SU-DHL-6 (cell line): ENCODE results near the gene PDE4D.

ENCODE experiments used
- H2AFZ ChIP-seq: fragments of 200-600 bp; sonication (generic); 2 replicates; pipeline ENCODE4 v1.6.1; 2014; ENCODE audit warnings: low read depth, mild to moderate bottlenecking, moderate library complexity, mixed read lengths, antibody characterized with exemption, low read length; ENCODE audit not compliant: severe bottlenecking
- H3F3A ChIP-seq: fragments of 200-600 bp; shearing (Covaris generic); 2 replicates; pipeline ENCODE4 v1.6.0; 2016; ENCODE audit warnings: antibody characterized with exemption, mild to moderate bottlenecking; ENCODE audit not compliant: insufficient read depth
- H3K27ac ChIP-seq: fragments of 200-600 bp; sonication (generic); 2 replicates; pipeline ENCODE4 v1.5.1; 2016; ENCODE audit warnings: low read depth, mild to moderate bottlenecking, low read length, moderate library complexity, mixed read lengths
- H3K27me3 ChIP-seq: fragments of 200-600 bp; sonication (generic), shearing (Covaris generic); 2 replicates; pipeline ENCODE4 v1.6.0; 2014; ENCODE audit warnings: mild to moderate bottlenecking, low read length
- H3K36me3 ChIP-seq: fragments of 200-600 bp; sonication (generic); 2 replicates; pipeline ENCODE4 v1.6.1; 2014; ENCODE audit warnings: mild to moderate bottlenecking, low read length, mixed read lengths
- H3K4me2 ChIP-seq: fragments of 300-600, 200-600 bp; shearing (Covaris generic), sonication (generic); 2 replicates; pipeline ENCODE4 v1.6.0; 2014; ENCODE audit warnings: low read length, low read depth, mild to moderate bottlenecking; ENCODE audit not compliant: poor library complexity, severe bottlenecking
- H3K4me3 ChIP-seq: fragments of 200-600 bp; sonication (generic); 2 replicates; pipeline ENCODE4 v1.5.1; 2014; ENCODE audit warnings: antibody characterized with exemption, low read length, mild to moderate bottlenecking, mixed read lengths; ENCODE audit not compliant: insufficient read depth, poor library complexity, severe bottlenecking
- H3K79me2 ChIP-seq: fragments of 200-600 bp; sonication (generic); 2 replicates; pipeline ENCODE4 v1.6.1; 2014; ENCODE audit warnings: mild to moderate bottlenecking, low read length, moderate library complexity; ENCODE audit not compliant: insufficient read depth
- H3K9ac ChIP-seq: fragments of 200-600 bp; sonication (generic); 2 replicates; pipeline ENCODE4 v1.7.0; 2014; ENCODE audit warnings: mild to moderate bottlenecking, low read length
- H3K9me2 ChIP-seq: fragments of 200-600 bp; sonication (generic); replicated peaks from 2 replicates; pipeline ENCODE4 v1.6.1; 2014; ENCODE audit warnings: low read length; ENCODE audit not compliant: insufficient read depth
- H3K9me3 ChIP-seq: fragments of 200-600 bp; sonication (generic); 2 replicates; pipeline ENCODE4 v1.6.1; 2014; ENCODE audit warnings: low read length, mixed read lengths; ENCODE audit not compliant: insufficient read depth
- H4K20me1 ChIP-seq: fragments of 200-600 bp; sonication (generic); 2 replicates; pipeline ENCODE4 v1.6.1; 2014; ENCODE audit warnings: low read depth, mild to moderate bottlenecking, antibody characterized with exemption, low read length, moderate library complexity, mixed read lengths
- EZH2phosphoT487 ChIP-seq: fragments of 200-600 bp; sonication (generic), shearing (Covaris generic); conservative IDR thresholded peaks from 2 replicates; pipeline ENCODE4 v1.6.1; 2018; ENCODE audit warnings: mild to moderate bottlenecking, antibody characterized with exemption, low read length, moderate library complexity, mixed read lengths
- TF ChIP-seq, protein P1 (sequence below): fragments of 200-600 bp; sonication (generic); IDR thresholded peaks from one replicate; pipeline ENCODE4 v1.5.1; 2017; ENCODE audit warnings: antibody characterized with exemption, mild to moderate bottlenecking, low read length, moderate library complexity; ENCODE audit not compliant: insufficient read depth, poor library complexity, severe bottlenecking

PDE4D gene

GRCh38 chr5:59823420-59823819 lies 70.1 kb downstream of the PDE4D start:
- Histone ChIP-seq H3K27me3 (no peaks in the 10 kb centered on the region), H3K9me2 (no peaks in the 10 kb centered on the region), H3K36me3 (no peaks in the 10 kb centered on the region), H3K4me2 (no peak overlapping the region), H3K4me3 (no peak overlapping the region), H3K9ac (no peak overlapping the region), H3K79me2 (no peaks in the 10 kb centered on the region), H3F3A (no peaks in the 10 kb centered on the region), H3K27ac (no peak overlapping the region), H2AFZ (no peak overlapping the region), H3K9me3 (no peaks in the 10 kb centered on the region), H4K20me1 (no peaks in the 10 kb centered on the region)
- TF ChIP-seq EZH2phosphoT487 = no peak
- TF ChIP-seq, protein P1, sequence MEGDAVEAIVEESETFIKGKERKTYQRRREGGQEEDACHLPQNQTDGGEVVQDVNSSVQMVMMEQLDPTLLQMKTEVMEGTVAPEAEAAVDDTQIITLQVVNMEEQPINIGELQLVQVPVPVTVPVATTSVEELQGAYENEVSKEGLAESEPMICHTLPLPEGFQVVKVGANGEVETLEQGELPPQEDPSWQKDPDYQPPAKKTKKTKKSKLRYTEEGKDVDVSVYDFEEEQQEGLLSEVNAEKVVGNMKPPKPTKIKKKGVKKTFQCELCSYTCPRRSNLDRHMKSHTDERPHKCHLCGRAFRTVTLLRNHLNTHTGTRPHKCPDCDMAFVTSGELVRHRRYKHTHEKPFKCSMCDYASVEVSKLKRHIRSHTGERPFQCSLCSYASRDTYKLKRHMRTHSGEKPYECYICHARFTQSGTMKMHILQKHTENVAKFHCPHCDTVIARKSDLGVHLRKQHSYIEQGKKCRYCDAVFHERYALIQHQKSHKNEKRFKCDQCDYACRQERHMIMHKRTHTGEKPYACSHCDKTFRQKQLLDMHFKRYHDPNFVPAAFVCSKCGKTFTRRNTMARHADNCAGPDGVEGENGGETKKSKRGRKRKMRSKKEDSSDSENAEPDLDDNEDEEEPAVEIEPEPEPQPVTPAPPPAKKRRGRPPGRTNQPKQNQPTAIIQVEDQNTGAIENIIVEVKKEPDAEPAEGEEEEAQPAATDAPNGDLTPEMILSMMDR = no peak

DNA sequence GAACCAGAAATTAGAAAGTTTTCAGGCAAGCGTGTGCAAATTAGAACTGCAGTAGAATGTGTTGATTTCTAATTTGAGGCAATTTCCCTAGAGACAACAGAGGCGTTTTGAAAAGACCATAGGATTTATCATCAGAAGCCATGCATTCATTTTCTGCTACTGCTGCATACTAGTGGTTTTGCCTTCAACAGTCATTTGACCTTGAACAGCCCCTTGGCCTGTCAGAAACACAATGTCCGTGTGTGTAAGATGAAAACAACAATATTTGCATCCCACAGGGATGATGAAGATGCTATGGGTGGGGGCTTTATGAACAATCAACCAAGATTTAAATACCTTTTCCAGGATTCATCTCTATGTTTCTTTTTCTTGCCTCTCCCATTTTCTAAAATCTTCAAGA lies 73.7 kb downstream of the PDE4D start:
- Histone ChIP-seq H3K4me3 (no peak overlapping the region), H3F3A (no peaks in the 10 kb centered on the region), H3K27me3 (no peaks in the 10 kb centered on the region), H2AFZ (no peak overlapping the region), H3K4me2 (no peak overlapping the region), H3K9me3 (no peaks in the 10 kb centered on the region), H3K27ac (no peak overlapping the region), H4K20me1 (no peaks in the 10 kb centered on the region), H3K79me2 (no peaks in the 10 kb centered on the region), H3K9ac (no peak overlapping the region), H3K9me2 (no peaks in the 10 kb centered on the region), H3K36me3 (no peaks in the 10 kb centered on the region)
- TF ChIP-seq, protein P1 = no peak
- TF ChIP-seq EZH2phosphoT487 = no peak

DNA sequence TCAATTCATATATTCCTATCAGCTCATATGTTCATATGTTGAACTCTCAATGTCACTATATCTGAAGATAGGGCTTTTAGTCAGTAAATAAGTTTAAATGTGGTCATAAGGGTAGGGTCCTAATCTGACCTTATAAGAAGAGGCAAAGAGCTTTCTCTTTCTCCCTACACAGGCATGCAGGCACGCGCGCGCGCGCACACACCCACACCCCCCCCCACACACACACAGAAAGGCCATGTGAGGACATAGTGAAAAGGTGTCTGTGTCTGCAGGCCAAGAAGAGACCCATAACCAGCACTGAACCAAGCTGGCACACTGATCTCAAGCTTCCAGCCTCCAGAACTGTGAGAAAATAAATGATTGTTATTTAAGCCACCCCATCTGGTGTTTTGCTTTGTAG lies 76.0 kb downstream of the PDE4D start:
- no peaks in the 10 kb centered on the region for H3K9me2 ChIP-seq
- no peaks in the 10 kb centered on the region for H3K36me3 ChIP-seq
- no peak overlapping the region for H3K27ac ChIP-seq
- H3K9me3 ChIP-seq = no peaks in the 10 kb centered on the region
- no peak overlapping the region for H3K9ac ChIP-seq
- H3K27me3 ChIP-seq = no peaks in the 10 kb centered on the region
- TF ChIP-seq EZH2phosphoT487 = no peak
- no peak overlapping the region for H2AFZ ChIP-seq
- H3K79me2 ChIP-seq = no peaks in the 10 kb centered on the region
- no peak overlapping the region for H3K4me2 ChIP-seq
- H3F3A ChIP-seq = no peaks in the 10 kb centered on the region
- H4K20me1 ChIP-seq = no peaks in the 10 kb centered on the region
- H3K4me3 ChIP-seq = no peak overlapping the region

DNA sequence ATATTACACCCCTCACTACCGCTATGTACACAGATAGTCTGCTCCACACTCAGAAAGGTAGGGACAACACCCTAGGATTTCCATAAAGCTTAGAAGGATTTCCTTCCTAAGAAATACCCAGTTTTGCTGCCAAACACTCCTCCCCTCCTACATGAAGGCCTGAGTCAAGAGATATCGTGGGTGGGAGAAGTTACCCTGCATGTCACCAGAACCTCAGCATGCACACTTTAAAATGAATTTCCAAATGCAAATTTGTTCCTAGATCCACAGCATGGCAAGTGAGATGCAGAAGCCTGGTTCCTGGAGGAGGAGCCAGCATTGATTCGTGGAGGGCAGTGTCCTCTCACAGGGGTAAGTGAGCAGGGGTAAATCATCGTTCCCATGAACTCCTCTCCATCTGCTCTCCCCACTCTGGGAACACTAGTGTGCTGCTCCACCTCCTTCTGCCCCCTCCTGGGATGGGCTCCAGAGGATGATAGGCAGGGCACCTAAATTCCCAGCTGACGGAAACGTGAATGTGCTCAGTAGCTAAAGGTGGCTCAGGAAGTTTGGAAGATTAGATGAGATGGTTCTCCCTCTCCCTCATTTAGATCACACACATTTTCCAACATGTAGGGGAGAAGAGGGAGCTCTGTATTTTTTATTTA lies 76.7 kb downstream of the PDE4D start:
- Histone ChIP-seq H3K9ac (no peak overlapping the region), H3K4me3 (no peak overlapping the region), H3K27ac (no peak overlapping the region), H3K27me3 (no peaks in the 10 kb centered on the region), H3K9me3 (no peaks in the 10 kb centered on the region), H2AFZ (no peak overlapping the region), H3K4me2 (no peak overlapping the region), H3K9me2 (no peaks in the 10 kb centered on the region), H4K20me1 (no peaks in the 10 kb centered on the region), H3K79me2 (no peaks in the 10 kb centered on the region), H3K36me3 (no peaks in the 10 kb centered on the region), H3F3A (no peaks in the 10 kb centered on the region)
- TF ChIP-seq, protein P1 = no peak
- no peak for TF ChIP-seq EZH2phosphoT487
